Stimulated activated memory B cell treated with anti-CD40 and anti-IgM and Interleukin-4, amounts not matched to agents 10 μg/mL and 1 μg/mL and 100 μg/mL, for 72 hours (primary cell): ENCODE measurements around the gene TMA7B.
"Not testable (repeated sequence)": the region's sequence is repeated elsewhere in the genome, so short reads cannot be mapped to it uniquely, and the experiment has no call there.

Source experiments
- ATAC-seq: fragments of 150-1000 bp; cut with Tn5 transposase; 2 replicates; pipeline ENCODE4 v1.10.0; 2021
- H3K27ac Mint-ChIP-seq: one replicate; pipeline ENCODE4 v1.8.0; 2022; ENCODE audit warnings: mild to moderate bottlenecking, mixed read lengths
- H3K27me3 Mint-ChIP-seq: one replicate; pipeline ENCODE4 v1.8.0; 2022; ENCODE audit warnings: mixed read lengths
- H3K36me3 Mint-ChIP-seq: one replicate; pipeline ENCODE4 v1.8.0; 2022; ENCODE audit warnings: mixed read lengths
- H3K4me1 Mint-ChIP-seq: one replicate; pipeline ENCODE4 v1.8.0; 2022; ENCODE audit warnings: mixed read lengths
- H3K4me3 Mint-ChIP-seq: one replicate; pipeline ENCODE4 v1.8.0; 2022; ENCODE audit warnings: mild to moderate bottlenecking, moderate library complexity, mixed read lengths
- H3K9me3 Mint-ChIP-seq: one replicate; pipeline ENCODE4 v1.8.0; 2022; ENCODE audit warnings: mixed read lengths

Gene TMA7B

DNA sequence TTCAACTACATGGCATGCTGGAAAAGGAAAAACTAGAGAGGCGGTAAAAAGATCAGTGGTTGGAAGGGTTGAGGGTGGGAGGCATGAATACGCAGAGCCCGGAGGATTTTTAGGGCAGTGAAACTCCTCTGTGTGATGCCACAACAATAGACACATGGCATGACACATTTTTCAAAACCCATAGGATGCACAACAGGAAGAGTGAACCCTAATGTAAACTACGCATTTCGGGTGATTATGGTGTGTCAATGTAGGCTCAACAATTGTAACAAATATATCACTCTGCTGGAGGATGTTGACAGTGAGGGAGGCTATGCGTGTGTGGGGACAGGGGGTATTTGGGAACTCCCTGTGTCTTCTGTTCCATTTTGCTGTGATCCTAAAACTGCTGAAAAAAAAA, 18.9 kb downstream of the TMA7B start:
- Mint-ChIP-seq H3K4me1 (no peaks in the 10 kb centered on the region), H3K4me3 (no peak overlapping the region), H3K9me3 (no peaks in the 10 kb centered on the region), H3K36me3 (no peaks in the 10 kb centered on the region), H3K27ac (no peak overlapping the region), H3K27me3 (peaks cover 40% of the 10 kb centered on the region)
- no peak for ATAC-seq

DNA sequence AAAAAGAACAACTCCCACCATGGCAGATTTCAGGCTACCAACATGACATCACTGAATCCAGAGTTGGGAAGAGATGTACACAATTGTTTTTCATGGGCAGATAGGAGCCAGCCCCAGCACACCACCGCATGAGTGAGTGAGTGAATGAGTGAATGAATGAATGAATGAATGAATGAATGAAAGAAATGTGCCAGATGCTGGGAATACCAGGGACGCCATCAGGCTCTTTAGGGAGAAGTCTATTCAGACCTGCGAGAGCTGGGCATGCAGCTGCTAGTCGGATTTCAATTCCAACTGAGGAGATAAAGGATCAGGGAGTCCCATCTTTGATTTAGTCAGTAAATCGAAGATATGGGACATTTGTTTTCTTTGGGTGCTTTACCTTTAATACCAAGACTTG, 19.3 kb downstream of the TMA7B start:
- Mint-ChIP-seq H3K27ac (no peak overlapping the region), H3K9me3 (no peaks in the 10 kb centered on the region)

GRCh38 chr22:39980596-39980995, 20.4 kb downstream of the TMA7B start:
- Mint-ChIP-seq H3K27ac (no peak overlapping the region), H3K9me3 (no peaks in the 10 kb centered on the region), H3K4me3 (no peak overlapping the region), H3K4me1 (no peaks in the 10 kb centered on the region), H3K27me3 (peaks cover 42% of the 10 kb centered on the region), H3K36me3 (no peaks in the 10 kb centered on the region)
- no peak for ATAC-seq

More for the DNA sequence above, 19.3 kb downstream of the TMA7B start:
- H3K36me3 Mint-ChIP-seq, result no peaks in the 10 kb centered on the region
- no peak for ATAC-seq
- no peaks in the 10 kb centered on the region for H3K4me1 Mint-ChIP-seq
- H3K4me3 Mint-ChIP-seq, result no peak overlapping the region
- peaks cover 41% of the 10 kb centered on the region for H3K27me3 Mint-ChIP-seq

- H3K4me1 Mint-ChIP-seq, result no peaks in the 10 kb centered on the region
- H3K36me3 Mint-ChIP-seq, result no peaks in the 10 kb centered on the region
- no peak overlapping the region for H3K27ac Mint-ChIP-seq
- no peak overlapping the region for H3K4me3 Mint-ChIP-seq
- ATAC-seq, result no peak
- no peaks in the 10 kb centered on the region for H3K9me3 Mint-ChIP-seq
- peaks cover 50% of the 10 kb centered on the region for H3K27me3 Mint-ChIP-seq
These were observed 23.1 kb downstream of the TMA7B start for GRCh38 chr22:39983346-39983745.

DNA sequence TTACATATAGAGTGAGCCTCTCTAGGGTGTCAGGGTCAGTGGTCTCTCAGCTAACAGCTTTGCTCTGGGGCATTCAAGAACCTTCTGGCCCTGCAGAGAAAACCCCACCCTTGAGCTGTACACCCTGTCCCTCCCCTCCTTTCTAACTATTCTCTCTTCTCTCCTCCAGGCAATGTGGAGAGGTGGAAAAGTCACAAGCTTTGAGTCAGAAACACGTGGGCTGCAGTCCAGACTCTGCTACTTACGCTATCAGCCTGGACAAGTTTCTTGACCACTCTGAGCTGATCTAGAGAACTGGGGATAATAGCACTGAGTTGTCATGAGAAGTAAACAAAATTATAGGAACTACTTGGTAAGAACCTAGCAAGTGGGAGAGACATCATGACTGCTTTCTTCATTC, 23.8 kb downstream of the TMA7B start:
- Mint-ChIP-seq H3K4me3 (no peak overlapping the region), H3K36me3 (no peaks in the 10 kb centered on the region), H3K27ac (no peak overlapping the region), H3K27me3 (peaks cover 52% of the 10 kb centered on the region), H3K9me3 (no peaks in the 10 kb centered on the region), H3K4me1 (no peaks in the 10 kb centered on the region)
- ATAC-seq, result no peak

DNA sequence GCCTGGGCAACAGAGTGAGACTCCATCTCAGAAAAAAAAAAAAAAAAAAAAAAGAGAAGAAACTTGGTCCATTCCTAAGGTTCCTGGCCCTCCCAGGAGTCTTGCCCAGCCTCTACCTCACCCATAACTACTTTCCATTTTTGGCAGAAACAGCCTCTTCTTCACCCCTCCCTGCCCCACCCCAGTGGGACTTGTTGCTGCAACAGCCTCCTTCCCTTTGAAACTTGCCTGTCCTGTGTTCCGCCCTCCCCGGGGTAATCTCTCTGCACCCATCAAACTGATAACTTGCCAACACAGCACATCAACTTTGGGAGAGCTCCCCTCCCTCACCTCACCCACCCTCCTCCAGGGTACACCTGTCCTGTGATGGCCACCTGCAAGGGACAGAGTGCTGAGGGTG, 24.5 kb downstream of the TMA7B start:
- Mint-ChIP-seq H3K4me3 (no peak overlapping the region), H3K9me3 (no peaks in the 10 kb centered on the region), H3K27ac (no peak overlapping the region), H3K27me3 (peaks cover 50% of the 10 kb centered on the region), H3K4me1 (no peaks in the 10 kb centered on the region), H3K36me3 (no peaks in the 10 kb centered on the region)
- ATAC-seq, result no peak

DNA sequence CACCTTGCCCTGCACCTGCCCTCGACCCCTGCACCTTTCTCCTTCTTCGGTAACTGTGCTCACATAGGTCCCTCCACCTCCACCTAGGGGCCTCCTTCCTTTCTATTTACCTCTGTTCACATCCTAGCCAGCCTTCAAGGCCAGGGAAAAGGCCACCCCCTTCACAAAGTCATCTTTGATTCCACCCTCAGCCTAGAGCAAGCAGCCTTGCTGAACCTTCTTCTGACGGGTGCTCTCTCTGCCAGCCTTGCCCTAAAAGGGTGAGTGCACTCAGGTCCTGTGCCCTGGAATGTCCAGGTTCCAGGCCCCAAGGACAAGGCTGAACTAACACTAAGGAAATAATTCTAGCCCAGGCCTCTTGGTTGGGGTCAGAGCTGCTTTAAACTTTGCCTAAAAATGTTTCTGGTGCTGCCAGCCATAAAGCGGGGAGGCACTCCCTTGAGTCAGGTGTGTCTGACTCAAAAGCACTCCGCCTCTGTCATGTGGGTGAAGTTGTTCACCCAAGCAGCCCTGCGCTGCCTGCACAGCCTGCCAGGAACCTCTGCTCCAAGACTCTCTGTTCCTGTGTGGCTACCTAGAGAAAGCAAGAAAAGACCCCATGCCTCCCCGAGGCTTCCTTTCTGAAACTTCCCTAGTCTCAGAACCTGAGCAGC, 25.3 kb downstream of the TMA7B start:
- Mint-ChIP-seq H3K27ac (no peak overlapping the region), H3K4me3 (no peak overlapping the region), H3K27me3 (peaks cover 50% of the 10 kb centered on the region), H3K36me3 (no peaks in the 10 kb centered on the region), H3K4me1 (no peaks in the 10 kb centered on the region), H3K9me3 (no peaks in the 10 kb centered on the region)
- peak; percentile 66 for ATAC-seq

- Mint-ChIP-seq H3K4me1 (peaks cover under 1% of the 10 kb centered on the region), H3K27me3 (peaks cover 53% of the 10 kb centered on the region), H3K4me3 (no peak overlapping the region), H3K9me3 (no peaks in the 10 kb centered on the region), H3K36me3 (no peaks in the 10 kb centered on the region), H3K27ac (no peak overlapping the region)
- no peak for ATAC-seq
These were observed 28.4 kb downstream of the TMA7B start for GRCh38 chr22:39988386-39989114.

GRCh38 chr22:39989633-39990032, 29.4 kb downstream of the TMA7B start:
- H3K36me3 Mint-ChIP-seq, result no peaks in the 10 kb centered on the region
- H3K27ac Mint-ChIP-seq, result no peak overlapping the region
- H3K4me1 Mint-ChIP-seq, result peaks cover 7% of the 10 kb centered on the region
- H3K4me3 Mint-ChIP-seq, result no peak overlapping the region
- H3K9me3 Mint-ChIP-seq, result no peaks in the 10 kb centered on the region
- peaks cover 53% of the 10 kb centered on the region for H3K27me3 Mint-ChIP-seq
- ATAC-seq, result no peak

GRCh38 chr22:39990686-39991085, 30.5 kb downstream of the TMA7B start:
- Mint-ChIP-seq H3K4me1 (peaks cover 7% of the 10 kb centered on the region), H3K27ac (no peak overlapping the region), H3K36me3 (no peaks in the 10 kb centered on the region), H3K9me3 (no peaks in the 10 kb centered on the region), H3K27me3 (peaks cover 45% of the 10 kb centered on the region), H3K4me3 (no peak overlapping the region)
- no peak for ATAC-seq

- H3K27me3 Mint-ChIP-seq, result peaks cover 45% of the 10 kb centered on the region
- no peaks in the 10 kb centered on the region for H3K9me3 Mint-ChIP-seq
- no peak overlapping the region for H3K4me3 Mint-ChIP-seq
- H3K4me1 Mint-ChIP-seq, result peaks cover 7% of the 10 kb centered on the region
- no peak overlapping the region for H3K27ac Mint-ChIP-seq
- no peaks in the 10 kb centered on the region for H3K36me3 Mint-ChIP-seq
- ATAC-seq, result no peak
These were observed 31.1 kb downstream of the TMA7B start for GRCh38 chr22:39991159-39991860.

DNA sequence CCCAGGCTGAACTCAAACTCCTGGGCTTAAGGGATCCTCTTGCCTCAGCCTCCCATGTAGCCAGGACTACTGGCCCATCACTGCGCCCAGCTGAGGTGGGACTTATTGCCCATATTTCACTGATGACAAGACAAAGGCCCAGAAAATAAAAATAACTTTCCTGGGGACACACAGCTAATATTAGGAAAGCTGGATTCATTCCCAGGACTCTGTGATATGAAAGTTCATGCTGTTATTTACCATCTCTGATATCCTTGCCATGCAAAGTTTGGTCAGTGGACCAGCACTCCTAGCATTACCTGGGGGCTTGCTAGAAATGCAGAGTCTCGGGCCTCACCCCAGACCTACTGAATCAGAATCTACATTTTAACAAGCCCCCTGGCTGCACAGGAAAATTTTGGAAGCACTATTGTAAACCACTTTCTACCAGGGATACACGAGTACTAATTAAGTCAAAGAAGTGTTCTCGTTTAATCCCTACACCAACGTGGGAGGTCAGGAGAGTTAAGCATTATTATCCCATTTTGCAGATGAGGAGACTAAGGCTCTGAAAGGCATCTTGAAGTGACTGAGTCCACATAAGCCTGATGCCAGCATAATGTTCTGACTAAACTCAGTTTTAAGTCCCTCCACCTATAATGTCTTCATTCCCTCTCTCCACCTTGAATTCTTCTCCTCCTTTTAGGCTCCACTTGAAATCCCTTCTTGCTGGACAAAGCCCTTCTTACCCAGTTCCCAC, 32.1 kb downstream of the TMA7B start:
- Mint-ChIP-seq H3K4me3 (no peak overlapping the region), H3K27ac (no peak overlapping the region), H3K4me1 (peaks cover 7% of the 10 kb centered on the region), H3K27me3 (peaks cover 50% of the 10 kb centered on the region), H3K36me3 (no peaks in the 10 kb centered on the region), H3K9me3 (no peaks in the 10 kb centered on the region)
- ATAC-seq, result no peak

DNA sequence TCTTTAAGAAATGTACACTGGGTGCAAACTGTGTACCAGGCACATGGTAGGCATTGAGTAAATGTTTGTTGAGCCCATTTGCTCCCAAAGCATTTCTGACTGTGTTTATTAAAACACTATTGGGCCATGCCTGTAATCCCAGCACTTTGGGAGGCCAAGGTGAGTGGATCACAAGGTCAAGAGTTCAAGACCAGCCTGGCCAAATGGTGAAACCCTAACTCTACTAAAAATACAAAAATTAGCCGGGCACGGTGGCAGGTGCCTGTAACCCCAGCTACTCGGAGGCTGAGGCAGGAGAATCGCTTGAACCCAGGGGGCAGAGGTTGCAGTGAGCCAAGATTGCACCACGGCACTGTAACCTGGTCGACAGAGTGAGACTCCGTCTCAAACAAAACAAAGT, 32.7 kb downstream of the TMA7B start:
- not testable (repeated sequence) for H3K27ac Mint-ChIP-seq, H3K9me3 Mint-ChIP-seq, H3K36me3 Mint-ChIP-seq, ATAC-seq, H3K4me1 Mint-ChIP-seq, H3K4me3 Mint-ChIP-seq
- peaks cover 56% of the 10 kb centered on the region for H3K27me3 Mint-ChIP-seq

- ATAC-seq, result peak; percentile 34
- H3K27ac Mint-ChIP-seq, result peak overlapping the region; percentile 15
- H3K36me3 Mint-ChIP-seq, result no peaks in the 10 kb centered on the region
- peaks cover 7% of the 10 kb centered on the region for H3K4me1 Mint-ChIP-seq
- H3K4me3 Mint-ChIP-seq, result peak overlapping the region; percentile 10
- no peaks in the 10 kb centered on the region for H3K9me3 Mint-ChIP-seq
- peaks cover 51% of the 10 kb centered on the region for H3K27me3 Mint-ChIP-seq
These were observed 33.9 kb downstream of the TMA7B start for GRCh38 chr22:39994041-39994565.
